Measurements from ENCODE around the gene MTCL3. TPM values are rescaled to one million over a fixed set of nuclear protein-coding genes. Genes with fewer than 3 reads are reported as not detected.
A peak's percentile ranks its signal among the peaks of the same experiment; 100 is the strongest.
"Not testable (repeated sequence)": the region's sequence is repeated elsewhere in the genome, so short reads cannot be mapped to it uniquely, and the experiment has no call there.

The MTCL3 gene

DNA sequence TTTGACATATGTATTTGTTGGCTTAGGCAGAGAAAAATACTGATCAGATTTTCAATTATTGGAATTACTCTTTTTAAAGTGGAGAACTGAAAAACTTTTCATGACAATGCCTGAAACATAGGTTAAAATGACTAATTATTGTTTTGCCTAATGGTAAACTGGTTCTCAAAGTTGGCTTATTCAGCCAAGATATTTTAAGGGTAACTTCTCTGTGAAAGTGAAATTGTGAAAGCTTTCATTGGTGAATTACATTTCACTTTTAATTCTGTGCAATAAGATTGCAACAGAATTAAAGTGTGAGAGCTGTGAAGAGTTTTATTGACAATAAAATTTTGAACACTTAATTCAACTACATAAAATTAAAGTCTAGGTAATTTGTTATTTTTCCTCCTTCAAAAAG lies 84.5 kb downstream of the MTCL3 start:
- Histone ChIP-seq H3K27me3 (ENCODE audit: control insufficient read depth in 1 of 2, insufficient read depth in 2 of 2, low read length in 2 of 2) (no peaks in the 10 kb centered on the region), H3K4me1 (ENCODE audit: insufficient read depth, low read length) (no peaks in the 10 kb centered on the region), H3K27ac (ENCODE audit: low read depth in 1 of 2, low read length in 2 of 2) (no peak overlapping the region), H3K9me3 (ENCODE audit: control insufficient read depth in 1 of 2, insufficient read depth in 1 of 2, low read length in 2 of 2) (no peaks in the 10 kb centered on the region), H3K36me3 (ENCODE audit: insufficient read depth, low read length) (no peaks in the 10 kb centered on the region), H3K4me3 (ENCODE audit: low read length) (no peak overlapping the region)
- ChIA-PET CTCF (no interaction called here), POLR2A (no interaction called here)
- Mint-ChIP-seq H3K9me3 (no peaks in the 10 kb centered on the region), H3K36me3 (ENCODE audit: low read depth) (no peaks in the 10 kb centered on the region), H3K4me3 (no peak overlapping the region), H3K4me1 (ENCODE audit: low read depth) (no peaks in the 10 kb centered on the region), H3K27ac (no peak overlapping the region), H3K27me3 (peaks cover 12% of the 10 kb centered on the region)
- TF ChIP-seq, protein P1, sequence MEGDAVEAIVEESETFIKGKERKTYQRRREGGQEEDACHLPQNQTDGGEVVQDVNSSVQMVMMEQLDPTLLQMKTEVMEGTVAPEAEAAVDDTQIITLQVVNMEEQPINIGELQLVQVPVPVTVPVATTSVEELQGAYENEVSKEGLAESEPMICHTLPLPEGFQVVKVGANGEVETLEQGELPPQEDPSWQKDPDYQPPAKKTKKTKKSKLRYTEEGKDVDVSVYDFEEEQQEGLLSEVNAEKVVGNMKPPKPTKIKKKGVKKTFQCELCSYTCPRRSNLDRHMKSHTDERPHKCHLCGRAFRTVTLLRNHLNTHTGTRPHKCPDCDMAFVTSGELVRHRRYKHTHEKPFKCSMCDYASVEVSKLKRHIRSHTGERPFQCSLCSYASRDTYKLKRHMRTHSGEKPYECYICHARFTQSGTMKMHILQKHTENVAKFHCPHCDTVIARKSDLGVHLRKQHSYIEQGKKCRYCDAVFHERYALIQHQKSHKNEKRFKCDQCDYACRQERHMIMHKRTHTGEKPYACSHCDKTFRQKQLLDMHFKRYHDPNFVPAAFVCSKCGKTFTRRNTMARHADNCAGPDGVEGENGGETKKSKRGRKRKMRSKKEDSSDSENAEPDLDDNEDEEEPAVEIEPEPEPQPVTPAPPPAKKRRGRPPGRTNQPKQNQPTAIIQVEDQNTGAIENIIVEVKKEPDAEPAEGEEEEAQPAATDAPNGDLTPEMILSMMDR (IDR thresholded peaks at IDR 0.05) = no peak
- ATAC-seq (ENCODE audit: poor library complexity) (no peak), DNase-seq (no peak)
- intact Hi-C loops (cut with DNase I, micrococcal nuclease) = no loop called here

DNA sequence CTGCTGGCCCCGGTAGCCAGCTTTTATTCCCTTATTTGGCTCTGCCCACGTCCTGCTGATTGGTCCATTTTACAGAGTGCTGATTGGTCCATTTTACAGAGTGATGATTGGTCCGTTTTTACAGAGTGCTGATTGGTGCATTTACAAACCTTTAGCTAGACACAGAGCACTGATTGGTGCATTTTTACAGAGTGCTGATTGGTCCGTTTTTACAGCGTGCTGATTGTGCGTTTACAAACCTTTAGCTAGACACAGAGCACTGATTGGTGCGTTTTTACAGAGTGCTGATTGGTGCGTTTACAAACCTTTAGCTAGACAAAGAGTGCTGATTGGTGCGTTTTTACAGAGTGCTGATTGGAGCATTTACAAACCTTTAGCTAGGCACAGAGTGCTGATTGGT lies 90.6 kb downstream of the MTCL3 start:
- H3K9me3 ChIP-seq (ENCODE audit: control insufficient read depth in 1 of 2, insufficient read depth in 1 of 2, low read length in 2 of 2); H3K4me3 ChIP-seq (ENCODE audit: low read length); H3K27me3 ChIP-seq (ENCODE audit: control insufficient read depth in 1 of 2, insufficient read depth in 2 of 2, low read length in 2 of 2); H3K9me3 Mint-ChIP-seq; DNase-seq; CTCF ChIA-PET; H3K4me3 Mint-ChIP-seq; H3K27ac ChIP-seq (ENCODE audit: low read depth in 1 of 2, low read length in 2 of 2); ATAC-seq (ENCODE audit: poor library complexity); H3K27ac Mint-ChIP-seq; H3K36me3 ChIP-seq (ENCODE audit: insufficient read depth, low read length); H3K4me1 Mint-ChIP-seq (ENCODE audit: low read depth); intact Hi-C loops (cut with DNase I, micrococcal nuclease); H3K27me3 Mint-ChIP-seq; POLR2A ChIA-PET; H3K36me3 Mint-ChIP-seq (ENCODE audit: low read depth); H3K4me1 ChIP-seq (ENCODE audit: insufficient read depth, low read length): not testable (repeated sequence)

DNA sequence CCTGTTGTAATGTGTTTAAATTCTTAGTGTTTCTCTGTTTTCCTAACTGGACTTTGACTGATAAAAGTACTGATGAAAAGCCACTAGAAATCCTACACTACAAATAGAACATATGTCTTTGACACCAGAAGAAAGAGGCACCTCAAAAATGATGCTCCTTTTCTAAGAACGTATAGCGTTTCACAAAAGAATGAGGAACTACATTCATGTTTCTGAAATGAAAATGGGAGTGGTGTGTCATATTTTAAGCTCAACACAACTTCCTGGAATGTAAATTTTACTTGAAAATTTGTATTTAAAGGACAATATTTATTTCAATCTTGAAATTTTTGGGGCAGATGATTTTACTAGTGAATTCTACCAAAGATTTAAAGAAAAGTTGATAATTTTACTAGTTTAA lies 95.2 kb downstream of the MTCL3 start:
- TF ChIP-seq, protein P1 (IDR thresholded peaks at IDR 0.05) = no peak
- DNase-seq = peak in 2 of 14 experiments; percentile 9 to 11
- Histone ChIP-seq H3K9me3 (ENCODE audit: control insufficient read depth in 1 of 2, insufficient read depth in 1 of 2, low read length in 2 of 2) (no peaks in the 10 kb centered on the region), H3K4me1 (ENCODE audit: insufficient read depth, low read length) (no peaks in the 10 kb centered on the region), H3K4me3 (ENCODE audit: low read length) (no peak overlapping the region), H3K27me3 (ENCODE audit: control insufficient read depth in 1 of 2, insufficient read depth in 2 of 2, low read length in 2 of 2) (no peaks in the 10 kb centered on the region), H3K27ac (ENCODE audit: low read depth in 1 of 2, low read length in 2 of 2) (no peak overlapping the region), H3K36me3 (ENCODE audit: insufficient read depth, low read length) (no peaks in the 10 kb centered on the region)
- peaks cover 6% of the 10 kb centered on the region for H3K4me1 Mint-ChIP-seq (ENCODE audit: low read depth)
- no peak for ATAC-seq (ENCODE audit: poor library complexity)
- no peak overlapping the region for H3K27ac Mint-ChIP-seq
- H3K27me3 Mint-ChIP-seq = no peaks in the 10 kb centered on the region
- intact Hi-C loops (cut with DNase I, micrococcal nuclease) = no loop called here
- H3K36me3 Mint-ChIP-seq (ENCODE audit: low read depth) = no peaks in the 10 kb centered on the region
- H3K9me3 Mint-ChIP-seq = peaks cover 2% of the 10 kb centered on the region
- ChIA-PET CTCF (no interaction called here), POLR2A (no interaction called here)
- no peak overlapping the region for H3K4me3 Mint-ChIP-seq

Other genes with a start within 250 kb of the MTCL3 start
- 1 to 10 TPM; 6.5 to 7.4 TPM for gene ECHDC1, start 175.7 kb downstream of the MTCL3 start, total RNA-seq
- 1 to 10 TPM; 1.0 to 1.3 TPM for gene KIAA0408, start 59.9 kb downstream of the MTCL3 start, total RNA-seq
- gene C6orf58, start 57.8 kb upstream of the MTCL3 start, total RNA-seq = not detected

All from CD4-positive, alpha-beta T cell (primary cell).